ENCODE data around the gene ZDHHC22.

DNA sequence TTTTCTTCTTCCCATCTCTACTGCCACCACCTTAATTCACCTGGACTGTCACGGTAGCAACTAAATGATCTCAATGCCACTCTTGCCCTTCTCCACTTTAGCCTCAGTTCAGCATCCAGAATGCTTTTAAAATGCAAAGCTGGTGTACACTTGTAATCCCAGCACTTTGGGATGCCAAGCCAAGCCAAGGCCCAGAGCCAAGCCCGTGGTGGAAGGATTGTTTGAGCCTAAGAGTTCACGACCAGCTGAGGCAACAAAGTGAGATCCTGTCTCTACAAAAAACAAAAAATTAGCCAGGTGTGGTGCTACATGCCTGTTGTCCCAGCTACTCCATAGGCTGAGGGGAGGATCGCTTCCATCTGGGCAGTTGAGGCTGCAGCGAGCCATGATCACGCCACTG, 37.6 kb downstream of the ZDHHC22 start:
- TF ChIP-seq POLR2AphosphoS5 (IDR thresholded peaks at IDR 0.05), result no peak
- TF ChIP-seq EP300 (conservative IDR thresholded peaks at IDR 0.05; ENCODE audit: poor library complexity, severe bottlenecking), result no peak
- TF ChIP-seq, protein P1, sequence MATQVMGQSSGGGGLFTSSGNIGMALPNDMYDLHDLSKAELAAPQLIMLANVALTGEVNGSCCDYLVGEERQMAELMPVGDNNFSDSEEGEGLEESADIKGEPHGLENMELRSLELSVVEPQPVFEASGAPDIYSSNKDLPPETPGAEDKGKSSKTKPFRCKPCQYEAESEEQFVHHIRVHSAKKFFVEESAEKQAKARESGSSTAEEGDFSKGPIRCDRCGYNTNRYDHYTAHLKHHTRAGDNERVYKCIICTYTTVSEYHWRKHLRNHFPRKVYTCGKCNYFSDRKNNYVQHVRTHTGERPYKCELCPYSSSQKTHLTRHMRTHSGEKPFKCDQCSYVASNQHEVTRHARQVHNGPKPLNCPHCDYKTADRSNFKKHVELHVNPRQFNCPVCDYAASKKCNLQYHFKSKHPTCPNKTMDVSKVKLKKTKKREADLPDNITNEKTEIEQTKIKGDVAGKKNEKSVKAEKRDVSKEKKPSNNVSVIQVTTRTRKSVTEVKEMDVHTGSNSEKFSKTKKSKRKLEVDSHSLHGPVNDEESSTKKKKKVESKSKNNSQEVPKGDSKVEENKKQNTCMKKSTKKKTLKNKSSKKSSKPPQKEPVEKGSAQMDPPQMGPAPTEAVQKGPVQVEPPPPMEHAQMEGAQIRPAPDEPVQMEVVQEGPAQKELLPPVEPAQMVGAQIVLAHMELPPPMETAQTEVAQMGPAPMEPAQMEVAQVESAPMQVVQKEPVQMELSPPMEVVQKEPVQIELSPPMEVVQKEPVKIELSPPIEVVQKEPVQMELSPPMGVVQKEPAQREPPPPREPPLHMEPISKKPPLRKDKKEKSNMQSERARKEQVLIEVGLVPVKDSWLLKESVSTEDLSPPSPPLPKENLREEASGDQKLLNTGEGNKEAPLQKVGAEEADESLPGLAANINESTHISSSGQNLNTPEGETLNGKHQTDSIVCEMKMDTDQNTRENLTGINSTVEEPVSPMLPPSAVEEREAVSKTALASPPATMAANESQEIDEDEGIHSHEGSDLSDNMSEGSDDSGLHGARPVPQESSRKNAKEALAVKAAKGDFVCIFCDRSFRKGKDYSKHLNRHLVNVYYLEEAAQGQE (IDR thresholded peaks at IDR 0.05; ENCODE audit: borderline replicate concordance), result no peak
- TF ChIP-seq, protein P2, sequence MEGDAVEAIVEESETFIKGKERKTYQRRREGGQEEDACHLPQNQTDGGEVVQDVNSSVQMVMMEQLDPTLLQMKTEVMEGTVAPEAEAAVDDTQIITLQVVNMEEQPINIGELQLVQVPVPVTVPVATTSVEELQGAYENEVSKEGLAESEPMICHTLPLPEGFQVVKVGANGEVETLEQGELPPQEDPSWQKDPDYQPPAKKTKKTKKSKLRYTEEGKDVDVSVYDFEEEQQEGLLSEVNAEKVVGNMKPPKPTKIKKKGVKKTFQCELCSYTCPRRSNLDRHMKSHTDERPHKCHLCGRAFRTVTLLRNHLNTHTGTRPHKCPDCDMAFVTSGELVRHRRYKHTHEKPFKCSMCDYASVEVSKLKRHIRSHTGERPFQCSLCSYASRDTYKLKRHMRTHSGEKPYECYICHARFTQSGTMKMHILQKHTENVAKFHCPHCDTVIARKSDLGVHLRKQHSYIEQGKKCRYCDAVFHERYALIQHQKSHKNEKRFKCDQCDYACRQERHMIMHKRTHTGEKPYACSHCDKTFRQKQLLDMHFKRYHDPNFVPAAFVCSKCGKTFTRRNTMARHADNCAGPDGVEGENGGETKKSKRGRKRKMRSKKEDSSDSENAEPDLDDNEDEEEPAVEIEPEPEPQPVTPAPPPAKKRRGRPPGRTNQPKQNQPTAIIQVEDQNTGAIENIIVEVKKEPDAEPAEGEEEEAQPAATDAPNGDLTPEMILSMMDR (IDR thresholded peaks at IDR 0.05; ENCODE audit: poor library complexity, severe bottlenecking), result no peak
- no peak for TF ChIP-seq RAD21 (conservative IDR thresholded peaks at IDR 0.05)

Data from neural cell (in vitro differentiated cells).